Astrocyte of the hippocampus (primary cell): ENCODE measurements around the gene IFNLR1.
"Not testable (repeated sequence)": the region's sequence is repeated elsewhere in the genome, so short reads cannot be mapped to it uniquely, and the experiment has no call there.

Experiments used
- DNase-seq: peaks from one replicate; pipeline ENCODE4 v3.0.0; 2011; ENCODE audit warnings: low read depth, low spot score

Gene IFNLR1

DNA sequence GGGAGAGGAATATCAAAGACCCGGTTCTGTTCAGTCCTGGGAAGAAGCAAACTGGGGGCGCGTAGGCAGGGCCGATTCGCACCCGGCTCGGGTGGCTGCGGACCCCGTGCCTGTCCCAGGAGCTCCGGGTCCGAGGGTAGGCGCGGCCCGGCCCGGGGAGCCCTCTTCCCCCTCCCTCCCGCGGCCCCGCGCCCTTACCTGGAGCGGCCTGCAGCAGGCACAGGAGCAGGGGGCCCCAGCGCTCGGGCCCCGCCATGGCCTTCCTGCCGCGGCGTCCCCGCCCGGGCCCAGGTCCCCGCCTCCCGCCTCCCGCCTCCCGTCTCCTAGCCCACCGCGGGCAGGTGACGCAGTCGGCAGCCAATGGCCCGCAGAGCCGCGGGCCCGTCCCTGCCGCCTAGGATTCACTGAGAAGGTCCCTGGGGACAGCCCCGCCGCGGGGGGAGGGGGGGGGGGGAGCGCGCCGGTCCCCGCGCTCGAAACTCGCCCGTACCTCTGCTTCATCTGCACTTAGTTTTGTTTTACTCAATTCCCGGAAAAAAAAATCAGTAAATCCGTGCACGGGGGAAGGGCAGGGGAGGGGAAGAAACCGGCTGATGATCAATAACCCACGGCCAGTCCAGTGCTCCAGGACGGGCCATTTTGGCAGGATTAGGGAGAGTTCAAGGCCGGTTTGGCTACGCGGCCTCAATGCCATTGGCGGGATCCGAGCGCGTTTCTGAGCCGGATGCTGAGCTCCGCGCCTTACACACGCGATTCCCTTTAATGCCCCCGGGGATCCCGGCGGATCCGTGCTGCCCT lies at the start of gene IFNLR1:
IFNLR1 (minus strand) TSS at position 297 of the 798 bp plus-strand sequence; CDS start at position 256, 41 bp downstream.
- DNase-seq: peak; percentile 48

DNA sequence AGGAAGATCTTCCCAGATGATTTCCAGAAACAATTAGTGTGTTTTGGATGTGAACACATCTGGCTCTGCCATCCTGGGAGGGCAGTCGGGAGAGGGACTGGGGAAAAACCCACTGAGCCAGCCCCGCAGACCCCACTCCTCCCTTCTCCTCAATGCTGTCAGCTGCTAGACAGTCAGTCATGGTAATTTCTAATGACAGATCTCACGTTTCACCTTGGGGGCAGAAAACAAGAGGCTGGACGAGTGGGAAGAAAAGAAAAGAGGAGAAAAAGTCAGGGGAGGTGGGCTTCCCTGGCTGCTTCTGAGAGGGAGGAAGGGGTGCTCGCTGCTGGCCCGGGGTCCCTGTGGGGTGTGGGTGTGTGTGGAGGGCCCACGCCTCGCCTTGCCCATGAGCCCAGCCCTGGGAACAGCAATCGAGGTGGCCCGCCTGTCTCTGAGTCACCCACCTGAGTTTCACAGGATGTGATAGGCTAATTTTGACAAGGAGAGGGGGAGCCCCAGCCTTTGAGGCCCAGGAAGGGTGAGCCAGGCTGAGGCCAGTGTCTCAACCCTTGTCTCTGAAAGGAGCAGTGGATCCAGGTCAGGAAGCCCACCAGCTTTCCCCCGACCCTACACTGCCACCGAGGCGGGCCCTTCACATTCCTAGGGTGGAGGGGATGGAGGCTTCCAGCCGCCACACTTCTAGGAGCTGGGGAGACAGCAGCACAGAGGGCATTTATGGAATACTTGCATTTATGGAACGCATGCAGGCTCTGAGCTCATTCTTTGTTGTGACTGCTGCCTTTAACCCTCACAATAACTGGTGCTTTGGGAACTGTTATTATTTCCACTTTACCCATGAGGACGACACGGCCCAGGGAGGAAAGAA lies 49.1 kb upstream of the IFNLR1 start:
- no peak for DNase-seq

DNA sequence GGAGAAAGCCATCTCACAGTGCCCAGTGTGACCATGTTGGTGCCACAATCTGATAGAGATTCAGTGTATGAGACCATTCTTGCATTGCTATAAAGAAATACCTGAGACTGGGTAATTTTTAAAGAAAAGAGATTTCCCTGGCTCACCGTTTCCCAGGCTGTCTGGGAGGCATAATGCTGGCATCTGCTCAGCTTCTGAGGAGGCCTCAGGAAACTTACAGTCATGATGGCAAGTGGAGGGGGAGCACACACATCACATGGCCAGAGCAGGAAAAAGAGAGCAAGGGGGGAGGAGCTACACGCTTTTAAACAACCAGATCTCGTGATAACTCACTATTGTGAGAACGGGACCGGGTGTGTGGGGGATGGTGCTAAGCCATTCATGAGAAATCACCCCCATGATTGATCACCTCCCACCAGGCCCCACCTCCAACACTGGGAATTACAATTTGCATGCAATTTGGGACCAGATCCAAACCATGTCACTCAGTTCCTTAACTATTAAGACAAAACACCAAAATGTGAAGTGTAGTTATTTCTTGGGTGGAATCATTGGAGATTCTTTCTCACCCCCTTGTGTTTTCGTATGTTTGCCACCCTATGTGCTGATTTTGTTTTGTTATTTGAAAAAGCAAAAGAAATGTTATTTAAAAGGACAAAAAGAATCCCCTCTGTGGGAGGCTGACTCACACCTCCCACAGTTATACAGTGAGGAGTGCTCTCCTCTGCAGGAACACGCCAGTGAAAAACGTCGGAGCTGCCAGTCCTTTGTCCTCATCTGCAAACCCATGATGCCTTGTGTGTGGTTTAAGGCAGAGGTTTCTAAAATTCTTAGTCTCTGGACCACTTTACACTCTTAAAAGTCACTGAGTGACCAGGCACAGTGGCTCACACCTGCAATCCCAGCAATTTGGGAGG lies 46.9 kb upstream of the IFNLR1 start:
- DNase-seq: peak; percentile 74

DNA sequence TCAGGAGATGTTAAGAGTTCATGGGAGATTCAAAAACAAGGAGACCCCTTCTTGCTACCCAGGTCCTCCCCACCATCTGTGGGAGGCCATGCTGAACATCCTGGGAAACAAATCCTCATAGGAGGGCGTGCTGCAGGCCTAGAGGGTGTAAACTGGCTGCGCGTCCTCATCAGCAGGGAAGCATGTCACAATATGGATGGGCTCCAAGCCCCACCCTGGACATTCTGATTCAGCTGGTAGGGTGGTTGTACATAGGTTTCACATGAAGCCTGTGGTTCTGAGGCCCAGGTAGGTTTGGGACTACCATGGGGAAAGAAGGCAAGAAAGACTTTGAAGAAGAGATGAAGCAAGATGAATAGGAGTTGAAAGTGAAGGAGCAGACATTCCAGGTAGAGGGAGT lies 44.6 kb upstream of the IFNLR1 start:
- no peak for DNase-seq

DNA sequence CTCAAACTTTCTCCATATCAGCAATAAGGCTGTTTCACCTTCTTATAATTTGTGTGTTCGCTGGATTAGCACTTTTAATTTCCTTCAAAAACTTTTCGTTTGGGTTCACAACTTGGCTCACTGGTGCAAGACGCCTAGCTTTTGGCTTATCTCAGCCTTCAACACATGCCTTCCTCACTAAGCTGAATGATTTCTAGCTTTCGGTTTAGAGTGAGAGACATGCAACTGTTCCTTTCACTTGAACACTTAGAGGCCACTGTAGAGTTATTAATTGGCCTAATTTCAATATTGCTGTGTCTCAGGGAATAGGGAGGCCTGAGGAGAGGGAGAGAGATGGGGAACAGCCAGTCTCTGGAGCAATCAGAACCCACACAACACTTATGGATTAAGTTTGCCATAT lies 41.2 kb upstream of the IFNLR1 start:
- no peak for DNase-seq

DNA sequence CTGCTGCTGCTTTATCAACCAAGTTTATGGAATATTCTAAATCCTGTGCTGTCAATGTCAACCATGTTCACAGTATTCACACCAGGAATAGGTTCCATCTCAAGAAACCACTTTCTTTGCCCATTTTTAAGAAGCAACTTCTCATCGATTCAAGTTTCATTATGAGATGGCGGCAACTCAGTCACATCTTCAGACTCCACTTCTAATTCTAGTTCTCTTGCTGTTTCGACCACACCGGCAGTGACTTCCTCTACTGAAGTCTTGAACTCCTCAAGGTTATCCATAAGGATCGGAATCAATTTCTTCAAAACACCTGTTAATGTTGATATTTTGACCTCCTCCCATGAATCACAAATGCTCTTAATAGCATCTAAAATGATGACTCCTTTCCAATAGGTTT lies 39.7 kb upstream of the IFNLR1 start:
- DNase-seq: no peak

DNA sequence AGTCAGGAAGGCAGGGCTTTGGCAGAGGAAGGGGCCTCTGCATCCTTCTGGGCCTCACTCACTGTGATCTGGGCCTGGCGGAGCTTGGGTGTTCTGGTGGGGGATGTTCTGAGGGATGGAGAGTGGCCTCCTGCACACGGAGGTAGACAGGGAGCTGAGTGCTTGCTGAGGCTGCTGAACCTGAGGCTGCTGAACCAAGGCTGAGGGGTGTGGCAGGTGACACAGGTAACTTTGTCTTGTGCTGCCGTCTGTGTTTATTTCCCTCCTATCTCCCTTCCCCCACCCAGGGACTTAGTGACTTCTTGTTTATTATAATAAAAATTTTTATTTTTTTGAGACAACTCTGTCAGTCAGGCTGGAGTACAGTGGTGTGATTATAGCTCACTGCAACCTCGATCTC lies 37.7 kb upstream of the IFNLR1 start:
- DNase-seq: no peak

DNA sequence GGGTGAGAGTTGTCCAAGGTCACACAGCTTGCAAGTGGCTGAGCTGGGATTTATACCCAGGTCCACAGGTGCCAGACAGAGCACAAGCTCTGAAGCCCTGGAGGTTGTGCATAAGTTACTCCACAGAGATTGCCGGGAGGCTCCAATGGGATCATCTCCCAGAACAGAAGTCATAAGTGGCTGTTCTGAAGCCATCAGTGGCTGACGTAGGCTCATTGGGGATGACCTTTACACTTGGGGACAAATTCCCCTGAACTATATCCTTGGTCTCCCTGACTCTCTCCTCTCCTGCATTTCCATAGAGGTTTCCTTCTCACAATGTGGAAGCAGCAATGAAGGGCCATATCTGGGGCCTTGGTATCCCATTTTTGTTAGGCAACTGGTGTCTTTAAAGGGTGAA lies 37.0 kb upstream of the IFNLR1 start:
- no peak for DNase-seq

DNA sequence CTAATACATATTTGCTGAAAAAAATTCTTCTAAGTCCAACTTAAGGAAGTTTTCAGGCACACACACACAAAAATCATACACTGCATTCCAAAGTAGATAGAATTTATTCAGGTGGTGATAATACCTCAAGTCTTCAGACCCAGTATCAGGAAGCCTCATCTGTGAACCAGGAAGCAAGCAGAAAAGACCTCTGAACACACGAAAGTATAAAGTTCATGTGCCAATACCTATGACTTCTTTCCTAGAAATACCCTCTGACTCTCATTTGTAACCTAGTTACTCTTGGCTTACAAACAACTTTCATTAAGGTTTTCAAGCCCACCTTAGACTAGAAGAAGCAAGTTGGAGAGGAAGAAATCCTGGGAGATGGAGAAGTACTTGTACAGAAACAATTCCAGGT lies 35.7 kb upstream of the IFNLR1 start:
- DNase-seq: no peak

DNA sequence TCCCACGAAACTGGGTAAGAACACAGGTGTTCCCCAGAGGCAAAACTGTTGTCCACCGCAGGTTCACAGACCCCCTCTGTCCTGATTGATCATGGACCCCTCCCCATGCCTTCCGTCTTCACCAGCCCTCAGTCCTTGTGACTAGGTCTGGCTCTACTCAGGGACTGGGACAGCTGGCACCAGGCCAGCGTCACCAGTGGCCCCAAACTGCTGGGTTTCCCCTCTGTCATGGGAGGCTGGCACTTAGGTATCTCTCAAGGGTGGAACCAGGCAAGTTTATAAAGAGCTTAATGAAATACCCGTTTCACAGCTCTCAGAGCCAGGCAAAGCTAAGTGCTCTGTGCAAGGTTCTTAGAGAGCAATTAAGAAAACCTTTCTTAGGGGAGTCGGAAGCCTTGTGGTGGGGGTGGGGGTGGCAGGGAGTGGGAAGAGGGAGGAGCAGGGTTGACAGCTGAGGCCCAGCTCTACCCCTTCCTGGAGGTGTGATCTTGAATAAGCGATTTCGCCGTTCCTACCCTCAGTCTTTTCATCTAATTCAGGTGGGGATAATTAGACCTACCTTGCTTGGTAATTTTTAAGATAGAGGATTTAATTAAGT lies 35.0 kb upstream of the IFNLR1 start:
- DNase-seq: no peak

DNA sequence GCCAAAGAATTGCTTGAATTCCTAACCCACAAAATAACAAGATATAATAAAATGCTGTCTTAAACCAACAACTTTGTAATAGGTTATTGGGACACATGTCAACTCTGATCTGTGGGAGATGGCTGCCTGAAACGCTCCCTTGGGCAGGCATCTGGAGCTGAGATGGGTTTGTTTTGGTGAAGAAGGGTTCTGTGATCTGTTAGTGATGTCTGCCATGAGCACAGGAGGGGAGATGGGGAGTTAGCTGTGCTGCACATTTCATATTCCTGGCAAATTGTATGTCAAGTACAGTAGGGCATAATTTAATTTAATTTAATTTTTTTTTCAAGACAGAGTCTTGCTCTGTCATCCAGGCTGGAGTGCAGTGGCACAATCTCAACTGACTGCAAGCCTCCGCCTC lies 34.2 kb upstream of the IFNLR1 start:
- DNase-seq: no peak

DNA sequence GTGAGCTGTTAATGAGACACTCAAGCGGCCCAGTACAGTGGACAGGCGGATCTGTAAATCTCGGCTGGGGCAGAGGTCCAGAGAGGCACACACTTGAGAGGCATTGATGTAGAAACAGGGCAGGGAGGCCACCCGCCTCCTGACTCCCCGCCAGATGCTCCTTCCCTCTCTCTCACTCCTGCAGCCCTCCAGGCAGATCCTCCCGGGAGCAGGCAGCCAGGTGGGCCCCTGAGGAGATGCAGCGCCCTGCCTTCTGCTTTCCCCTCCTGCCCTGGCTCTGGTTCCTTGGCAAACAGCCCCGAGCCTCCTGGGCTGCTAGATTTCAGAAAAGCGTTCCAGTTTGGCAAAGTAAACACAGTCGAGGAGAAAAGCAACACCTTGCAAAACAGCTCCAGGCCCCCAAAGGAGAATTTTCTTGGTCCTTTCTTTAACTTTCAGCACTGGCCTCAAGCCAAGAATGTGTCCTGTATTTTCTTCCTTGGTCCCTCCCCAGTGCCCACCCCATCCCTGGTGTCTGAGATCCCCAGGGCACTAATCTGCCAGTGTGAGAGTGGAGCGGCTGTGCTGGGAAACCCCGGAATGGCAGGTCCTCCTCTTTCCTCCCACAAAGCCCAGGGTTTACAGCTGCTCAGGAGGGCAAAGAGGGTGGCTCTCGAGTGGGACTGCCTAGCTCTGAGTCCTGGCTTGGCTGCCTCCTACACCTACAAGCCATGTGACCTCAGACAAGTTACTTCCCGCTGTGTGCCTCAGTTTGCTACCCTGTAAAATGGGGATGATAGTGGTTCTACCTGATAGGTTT lies 29.4 kb upstream of the IFNLR1 start:
- DNase-seq: peak; percentile 60

DNA sequence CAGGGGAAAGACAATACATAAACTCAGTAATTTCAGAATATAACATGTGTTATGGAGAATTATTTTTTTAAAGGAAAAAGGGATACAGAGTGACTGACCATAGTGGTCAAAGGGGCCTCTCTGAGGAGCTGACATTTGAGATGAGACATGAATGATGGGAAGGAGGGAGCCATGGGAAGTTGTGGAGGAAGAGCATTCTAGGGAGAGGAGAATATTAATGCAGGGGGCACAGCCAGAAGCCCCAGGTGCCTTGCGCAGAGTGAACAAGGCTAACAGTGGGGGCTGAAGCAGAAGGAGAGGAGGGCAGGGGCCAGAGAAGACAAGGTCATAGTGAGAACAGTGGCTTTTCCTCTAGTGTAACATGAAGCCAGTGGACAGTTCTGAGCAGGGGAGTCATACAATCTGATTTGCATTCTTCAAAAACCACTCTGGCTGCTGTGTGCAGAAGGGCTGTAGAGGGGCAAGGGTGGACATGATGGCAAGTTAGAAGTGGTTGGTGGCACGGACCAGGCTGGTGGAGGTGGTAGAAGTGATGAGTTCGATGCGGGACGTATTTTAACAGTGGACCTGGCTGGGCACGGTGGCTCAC lies 28.2 kb upstream of the IFNLR1 start:
- no peak for DNase-seq

DNA sequence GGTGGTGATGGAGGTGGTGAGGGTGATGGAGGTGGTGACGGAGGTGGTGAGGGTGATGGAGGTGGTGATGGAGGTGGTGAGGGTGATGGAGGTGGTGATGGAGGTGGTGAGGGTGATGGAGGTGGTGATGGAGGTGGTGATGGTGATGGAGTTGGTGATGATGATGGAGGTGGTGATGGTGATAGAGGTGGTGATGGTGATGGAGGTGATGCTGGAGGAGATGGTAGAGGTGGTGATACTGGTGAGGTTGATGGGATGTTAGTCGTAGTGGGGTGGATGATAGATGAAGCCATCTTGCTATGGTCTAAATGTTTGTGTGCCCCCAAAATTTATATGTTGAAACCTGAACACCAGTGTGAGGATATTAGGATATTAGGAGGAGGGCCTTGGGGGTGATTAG lies 25.3 kb upstream of the IFNLR1 start:
- DNase-seq: no peak

DNA sequence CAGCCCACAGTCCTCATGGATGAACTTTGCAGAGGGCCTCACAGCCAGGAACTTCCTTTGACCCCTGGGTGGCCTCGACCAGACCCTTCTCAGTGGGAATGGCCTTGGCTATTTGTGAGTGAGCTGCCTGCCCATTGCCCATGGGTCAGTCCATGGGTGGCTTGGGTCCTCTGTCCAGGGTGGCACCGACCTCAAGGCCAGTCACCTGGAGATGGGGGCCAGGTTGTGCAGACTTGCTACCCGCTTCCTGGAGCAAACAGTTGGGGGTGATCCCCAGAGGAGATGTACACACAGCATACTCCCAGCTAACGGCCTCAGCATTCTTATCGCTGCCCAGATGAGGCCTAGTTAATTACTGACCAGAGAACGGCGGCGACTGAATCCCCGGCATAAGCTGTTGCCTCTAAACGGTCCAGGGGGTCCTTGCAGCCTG lies 23.1 kb upstream of the IFNLR1 start:
- DNase-seq: no peak

DNA sequence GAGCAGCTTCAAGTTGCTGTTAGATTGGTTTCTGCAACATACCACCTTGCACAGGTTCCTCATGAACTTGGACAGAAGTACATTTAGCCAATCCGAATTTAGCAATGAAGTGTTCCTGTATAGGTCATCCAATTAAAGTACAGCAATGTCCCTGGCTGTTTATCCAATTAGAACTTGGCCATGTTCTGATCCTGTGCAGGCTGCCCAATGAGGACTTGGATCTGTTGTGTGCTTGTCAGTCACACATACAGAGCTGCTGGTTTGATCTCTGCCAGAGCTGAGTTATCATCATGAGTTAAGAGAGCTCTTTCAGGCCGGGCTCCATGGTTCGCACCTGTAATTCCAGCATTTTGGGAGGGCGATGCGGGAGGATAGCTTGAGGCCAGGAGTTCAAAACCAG lies 22.0 kb upstream of the IFNLR1 start:
- no peak for DNase-seq

DNA sequence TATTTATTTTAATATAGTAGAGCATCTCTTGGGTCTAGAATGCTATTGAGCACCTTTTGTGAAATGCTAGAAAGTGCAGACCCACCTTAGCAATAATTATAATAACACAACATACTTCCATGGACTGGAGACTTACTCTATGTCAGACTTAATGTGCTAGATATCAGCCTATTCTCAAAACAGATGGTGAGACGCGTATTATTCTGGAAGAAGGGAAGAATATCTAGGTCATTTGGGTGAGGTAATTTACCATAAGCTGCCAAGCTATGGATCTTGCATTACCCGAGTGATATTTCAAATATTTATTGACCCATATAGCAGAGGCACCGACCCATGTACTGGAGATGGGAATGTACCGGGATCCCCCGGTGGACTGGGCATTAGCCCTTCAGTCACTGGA lies 20.6 kb upstream of the IFNLR1 start:
- no peak for DNase-seq

DNA sequence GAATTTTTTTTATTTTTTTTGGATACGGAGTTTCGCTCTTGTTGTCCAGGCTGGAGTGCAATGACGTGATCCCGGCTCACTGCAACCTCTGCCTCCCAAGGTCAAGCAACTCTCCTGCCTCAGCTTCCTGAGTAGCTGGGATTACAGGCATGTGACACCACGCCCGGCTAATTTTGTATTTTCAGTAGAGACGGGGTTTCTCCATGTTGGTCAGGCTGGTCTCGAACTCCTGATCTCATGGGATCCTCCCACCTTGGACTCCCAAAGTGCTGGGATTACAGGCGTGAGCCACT lies 20.3 kb upstream of the IFNLR1 start:
- not testable (repeated sequence) for DNase-seq

DNA sequence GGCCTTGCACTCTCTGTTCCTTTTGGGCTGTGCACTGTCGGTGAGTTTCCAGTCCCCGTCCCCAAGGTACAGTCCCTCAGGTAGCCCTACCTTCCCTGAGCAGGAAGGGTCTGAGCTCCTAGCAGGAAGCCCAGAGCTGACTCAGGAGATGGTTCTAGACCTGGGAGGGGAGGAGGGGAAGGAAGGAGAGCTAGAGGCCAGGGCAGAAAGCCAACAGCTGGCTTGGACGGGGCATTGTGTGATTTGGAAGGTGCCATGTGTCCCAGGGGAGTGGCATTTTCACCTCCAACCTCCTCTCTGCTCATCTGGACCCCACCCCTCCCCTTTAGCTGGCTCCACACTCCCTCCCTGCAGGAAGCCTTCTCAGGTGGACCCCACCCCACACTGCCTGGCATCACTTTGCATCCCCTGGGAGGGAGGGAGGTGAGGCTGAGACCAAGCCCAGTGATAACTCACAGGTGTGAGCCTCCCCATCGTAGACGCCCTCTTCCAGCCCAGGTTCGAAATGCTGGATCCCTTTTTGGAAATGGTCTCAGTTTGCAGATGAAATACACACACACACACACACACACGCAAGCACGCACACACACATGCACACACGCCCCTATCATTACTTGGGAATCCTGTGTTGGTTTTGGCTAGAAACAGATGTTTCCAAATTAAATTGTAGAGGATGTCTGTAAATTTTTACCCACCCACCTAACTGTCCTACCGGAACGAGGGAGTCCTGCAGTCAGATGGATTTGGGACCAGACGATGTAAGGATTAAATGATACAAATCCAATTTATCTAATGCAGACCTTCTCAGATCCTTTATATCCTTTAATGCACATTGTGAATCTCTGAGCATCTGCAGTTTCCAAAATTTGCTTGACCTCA lies 19.7 kb upstream of the IFNLR1 start:
- DNase-seq: no peak
